Trophoblast cell (in vitro differentiated cells and primary cell): ENCODE data around the gene GTF2IRD1.
"Not testable (repeated sequence)": the region's sequence is repeated elsewhere in the genome, so short reads cannot be mapped to it uniquely, and the experiment has no call there.

Source experiments
- DNase-seq, 2 donors: peaks; one replicate each; pipeline ENCODE4 v3.0.0-alpha.2; 2016
- H2AFZ ChIP-seq: 2 replicates; pipeline ENCODE4 v1.6.1; 2013; ENCODE audit warnings: low read length, moderate library complexity, mild to moderate bottlenecking; ENCODE audit not compliant: insufficient read depth, poor library complexity
- H2AK5ac ChIP-seq: 2 replicates; pipeline ENCODE4 v1.6.1; 2013; ENCODE audit warnings: mild to moderate bottlenecking, low read length
- H2BK120ac ChIP-seq: 2 replicates; pipeline ENCODE4 v1.6.1; 2013; ENCODE audit warnings: low read length, mild to moderate bottlenecking, moderate library complexity; ENCODE audit not compliant: insufficient read depth, poor library complexity
- H2BK12ac ChIP-seq: 2 replicates; pipeline ENCODE4 v1.6.1; 2013; ENCODE audit warnings: mild to moderate bottlenecking, low read length, moderate library complexity
- H2BK5ac ChIP-seq: 2 replicates; pipeline ENCODE4 v1.6.1; 2013; ENCODE audit warnings: low read length, low read depth, moderate library complexity, mild to moderate bottlenecking; ENCODE audit not compliant: poor library complexity
- H3K14ac ChIP-seq: 2 replicates; pipeline ENCODE4 v1.6.1; 2013; ENCODE audit warnings: mild to moderate bottlenecking, low read length
- H3K18ac ChIP-seq: 2 replicates; pipeline ENCODE4 v1.6.1; 2013; ENCODE audit warnings: mild to moderate bottlenecking, low read length
- H3K23ac ChIP-seq: 2 replicates; pipeline ENCODE4 v1.6.1; 2013; ENCODE audit warnings: low read length
- H3K27ac ChIP-seq: 2 replicates; pipeline ENCODE4 v1.5.1; 2013; ENCODE audit warnings: low read depth, mild to moderate bottlenecking, inconsistent platforms, low read length, moderate library complexity
- H3K27me3 ChIP-seq: 2 replicates; pipeline ENCODE4 v1.6.1; 2013; ENCODE audit warnings: inconsistent platforms, mild to moderate bottlenecking, low read length, moderate library complexity; ENCODE audit not compliant: insufficient read depth
- H3K36me3 ChIP-seq, 2 experiments: 1 replicate in 1 of 2; 2 replicates in 1 of 2; pipeline ENCODE4 v1.6.1; 2013; ENCODE audit warnings: low read length in 2 of 2, mild to moderate bottlenecking in 2 of 2, moderate library complexity in 1 of 2; ENCODE audit not compliant: insufficient read depth in 2 of 2, control insufficient read depth in 1 of 2
- H3K4ac ChIP-seq: 2 replicates; pipeline ENCODE4 v1.6.1; 2013; ENCODE audit warnings: low read depth, mild to moderate bottlenecking, low read length, moderate library complexity
- H3K4me1 ChIP-seq, 2 experiments: 1 replicate in 1 of 2; 2 replicates in 1 of 2; pipeline ENCODE4 v1.6.1; 2013; ENCODE audit warnings: low read length in 2 of 2, mild to moderate bottlenecking in 2 of 2, moderate library complexity in 1 of 2; ENCODE audit not compliant: insufficient read depth in 2 of 2, control insufficient read depth in 1 of 2
- H3K4me2 ChIP-seq: 2 replicates; pipeline ENCODE4 v1.6.1; 2013; ENCODE audit warnings: inconsistent platforms, mild to moderate bottlenecking, low read length, moderate library complexity
- H3K4me3 ChIP-seq: 2 replicates; pipeline ENCODE4 v1.5.1; 2013; ENCODE audit warnings: mild to moderate bottlenecking, low read depth, low read length, inconsistent platforms
- H3K79me1 ChIP-seq: one replicate; pipeline ENCODE4 v1.6.1; 2013; ENCODE audit warnings: low read length
- H3K79me2 ChIP-seq: 2 replicates; pipeline ENCODE4 v1.6.1; 2013; ENCODE audit warnings: low read length, mild to moderate bottlenecking; ENCODE audit not compliant: control insufficient read depth, insufficient read depth, poor library complexity
- H3K9ac ChIP-seq: 2 replicates; pipeline ENCODE4 v1.6.1; 2013; ENCODE audit warnings: mild to moderate bottlenecking, low read length
- H3K9me3 ChIP-seq: 2 replicates; pipeline ENCODE4 v1.6.1; 2013; ENCODE audit warnings: low read depth, mild to moderate bottlenecking, control low read depth, inconsistent platforms, low read length; ENCODE audit not compliant: insufficient read depth
- H4K12ac ChIP-seq: 2 replicates; pipeline ENCODE4 v1.6.1; 2013; ENCODE audit warnings: low read depth, mild to moderate bottlenecking, low read length, moderate library complexity
- H4K8ac ChIP-seq: 2 replicates; pipeline ENCODE4 v1.6.1; 2013; ENCODE audit warnings: low read depth, mild to moderate bottlenecking, low read length, moderate library complexity
- H4K91ac ChIP-seq: one replicate; pipeline ENCODE4 v1.6.1; 2013; ENCODE audit warnings: low read depth, mild to moderate bottlenecking, low read length, moderate library complexity
- WGBS: extraction: QIAGEN DNeasy Blood & Tissue Kit; methylation state at CpG from one replicate; pipeline ENCODE4 v1.1.7; 2013; ENCODE audit warnings: missing lambda C conversion rate; ENCODE audit not compliant: insufficient read length, insufficient coverage; ENCODE audit errors: extremely low coverage; 5-methylcytosine and 5-hydroxymethylcytosine counted together

The GTF2IRD1 gene

GRCh38 chr7:74439541-74439940, 14.2 kb upstream of the GTF2IRD1 start:
- Histone ChIP-seq H2BK120ac (no peak overlapping the region), H3K9ac (no peak overlapping the region), H3K36me3 (no peaks in the 10 kb centered on the region), H2BK5ac (no peak overlapping the region), H3K4ac (no peak overlapping the region), H3K4me1 (no peaks in the 10 kb centered on the region), H2AK5ac (no peak overlapping the region), H4K91ac (no peak overlapping the region), H3K23ac (no peak overlapping the region), H2AFZ (no peak overlapping the region), H3K4me2 (no peak overlapping the region), H3K14ac (no peak overlapping the region), H3K79me2 (no peaks in the 10 kb centered on the region), H4K12ac (no peak overlapping the region), H3K4me3 (no peak overlapping the region), H3K27ac (no peak overlapping the region), H3K27me3 (no peaks in the 10 kb centered on the region), H2BK12ac (no peak overlapping the region), H3K18ac (no peak overlapping the region), H3K9me3 (no peaks in the 10 kb centered on the region), H4K8ac (no peak overlapping the region), H3K79me1 (no peaks in the 10 kb centered on the region)
- no peak for DNase-seq
- WGBS = no CpG with 5 or more reads among the region's 4 CpGs

- WGBS = no CpG with 5 or more reads among the region's 3 CpGs
- H3K23ac ChIP-seq, H3K14ac ChIP-seq, H3K4me2 ChIP-seq, H3K4ac ChIP-seq, H2BK5ac ChIP-seq, H4K91ac ChIP-seq, H3K9me3 ChIP-seq, H3K9ac ChIP-seq, H2AFZ ChIP-seq, DNase-seq, H3K4me1 ChIP-seq, H2BK120ac ChIP-seq, H3K36me3 ChIP-seq, H3K79me1 ChIP-seq, H3K79me2 ChIP-seq, H2AK5ac ChIP-seq, H4K8ac ChIP-seq, H3K27ac ChIP-seq, H3K4me3 ChIP-seq, H3K27me3 ChIP-seq, H3K18ac ChIP-seq, H4K12ac ChIP-seq, H2BK12ac ChIP-seq: not testable (repeated sequence)
Observed at GRCh38 chr7:74440143-74440542, 13.6 kb upstream of the GTF2IRD1 start.

- Histone ChIP-seq H3K4me2 (no peak overlapping the region), H3K4me3 (no peak overlapping the region), H3K4ac (no peak overlapping the region), H2BK12ac (no peak overlapping the region), H3K9me3 (no peaks in the 10 kb centered on the region), H2AK5ac (no peak overlapping the region), H4K91ac (no peak overlapping the region), H3K14ac (no peak overlapping the region), H3K23ac (no peak overlapping the region), H4K12ac (no peak overlapping the region), H3K4me1 (no peaks in the 10 kb centered on the region), H2BK120ac (no peak overlapping the region), H3K27me3 (no peaks in the 10 kb centered on the region), H3K27ac (no peak overlapping the region), H2AFZ (no peak overlapping the region), H3K79me2 (no peaks in the 10 kb centered on the region), H2BK5ac (no peak overlapping the region), H3K18ac (no peak overlapping the region), H3K9ac (no peak overlapping the region), H3K79me1 (no peaks in the 10 kb centered on the region), H3K36me3 (no peaks in the 10 kb centered on the region), H4K8ac (no peak overlapping the region)
- no peak for DNase-seq
- WGBS = no CpG with 5 or more reads among the region's 10 CpGs
Observed at GRCh38 chr7:74441801-74442200, 11.9 kb upstream of the GTF2IRD1 start.

GRCh38 chr7:74443543-74444247, 10.0 kb upstream of the GTF2IRD1 start:
- no peaks in the 10 kb centered on the region for H3K9me3 ChIP-seq
- no peak overlapping the region for H3K14ac ChIP-seq
- H3K4me1 ChIP-seq = no peaks in the 10 kb centered on the region
- H3K27ac ChIP-seq = no peak overlapping the region
- no peaks in the 10 kb centered on the region for H3K27me3 ChIP-seq
- no CpG with 5 or more reads among the region's 21 CpGs for WGBS
- H3K4me3 ChIP-seq = no peak overlapping the region
- no peak overlapping the region for H3K23ac ChIP-seq
- H2BK120ac ChIP-seq = no peak overlapping the region
- no peak overlapping the region for H2AFZ ChIP-seq
- no peaks in the 10 kb centered on the region for H3K79me2 ChIP-seq
- no peak overlapping the region for H2BK12ac ChIP-seq
- no peak overlapping the region for H3K4me2 ChIP-seq
- no peak overlapping the region for H4K12ac ChIP-seq
- no peak overlapping the region for H3K9ac ChIP-seq
- H3K36me3 ChIP-seq = no peaks in the 10 kb centered on the region
- no peak overlapping the region for H2AK5ac ChIP-seq
- H3K4ac ChIP-seq = no peak overlapping the region
- no peak for DNase-seq
- no peak overlapping the region for H2BK5ac ChIP-seq
- no peak overlapping the region for H4K91ac ChIP-seq
- no peak overlapping the region for H3K18ac ChIP-seq
- H3K79me1 ChIP-seq = no peaks in the 10 kb centered on the region
- no peak overlapping the region for H4K8ac ChIP-seq
